Measurements from ENCODE around the gene MUC21.
"Not testable (repeated sequence)": the region's sequence is repeated elsewhere in the genome, so short reads cannot be mapped to it uniquely, and the experiment has no call there.

MUC21 gene

DNA sequence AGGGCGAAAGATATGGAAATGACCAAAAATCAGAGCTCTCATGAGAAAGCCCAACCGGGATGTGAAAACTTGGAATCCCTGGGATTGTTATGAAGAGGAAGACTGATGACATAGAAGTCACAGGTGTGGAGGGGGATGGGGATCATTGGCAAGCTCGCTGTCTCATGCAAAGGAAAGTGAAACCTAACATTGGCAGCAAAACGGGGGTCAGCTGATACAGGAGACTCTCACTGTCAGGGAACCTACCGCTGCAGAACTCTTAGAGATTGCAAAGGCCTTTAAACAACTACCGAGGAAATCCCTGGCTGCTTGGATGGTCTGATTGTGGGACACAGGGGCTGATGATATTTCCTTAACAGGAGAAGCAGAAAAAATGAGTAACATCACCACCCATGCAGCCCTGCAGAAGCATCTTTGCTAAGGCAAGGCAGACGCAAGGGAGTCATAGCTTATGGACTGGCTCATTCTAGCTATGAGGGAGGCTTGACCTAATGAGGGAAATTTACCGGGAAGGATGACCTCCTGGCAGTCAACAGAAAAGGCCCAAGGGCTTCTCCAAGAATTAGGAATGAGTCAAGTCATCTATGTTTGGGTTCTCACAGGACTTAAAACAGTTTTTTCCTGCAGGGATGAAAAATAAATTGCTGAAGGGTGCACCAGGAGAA is 7.0 kb downstream of the MUC21 start:
- DNase-seq (ENCODE audit: low read depth), result no peak
- no peak overlapping the region for H3K4me3 ChIP-seq (ENCODE audit: control insufficient read depth, low read depth, low read length)
- TF ChIP-seq, protein P1, sequence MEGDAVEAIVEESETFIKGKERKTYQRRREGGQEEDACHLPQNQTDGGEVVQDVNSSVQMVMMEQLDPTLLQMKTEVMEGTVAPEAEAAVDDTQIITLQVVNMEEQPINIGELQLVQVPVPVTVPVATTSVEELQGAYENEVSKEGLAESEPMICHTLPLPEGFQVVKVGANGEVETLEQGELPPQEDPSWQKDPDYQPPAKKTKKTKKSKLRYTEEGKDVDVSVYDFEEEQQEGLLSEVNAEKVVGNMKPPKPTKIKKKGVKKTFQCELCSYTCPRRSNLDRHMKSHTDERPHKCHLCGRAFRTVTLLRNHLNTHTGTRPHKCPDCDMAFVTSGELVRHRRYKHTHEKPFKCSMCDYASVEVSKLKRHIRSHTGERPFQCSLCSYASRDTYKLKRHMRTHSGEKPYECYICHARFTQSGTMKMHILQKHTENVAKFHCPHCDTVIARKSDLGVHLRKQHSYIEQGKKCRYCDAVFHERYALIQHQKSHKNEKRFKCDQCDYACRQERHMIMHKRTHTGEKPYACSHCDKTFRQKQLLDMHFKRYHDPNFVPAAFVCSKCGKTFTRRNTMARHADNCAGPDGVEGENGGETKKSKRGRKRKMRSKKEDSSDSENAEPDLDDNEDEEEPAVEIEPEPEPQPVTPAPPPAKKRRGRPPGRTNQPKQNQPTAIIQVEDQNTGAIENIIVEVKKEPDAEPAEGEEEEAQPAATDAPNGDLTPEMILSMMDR (conservative IDR thresholded peaks at IDR 0.05; ENCODE audit: control insufficient read depth, insufficient read depth, low read depth, low read length), result no peak

DNA sequence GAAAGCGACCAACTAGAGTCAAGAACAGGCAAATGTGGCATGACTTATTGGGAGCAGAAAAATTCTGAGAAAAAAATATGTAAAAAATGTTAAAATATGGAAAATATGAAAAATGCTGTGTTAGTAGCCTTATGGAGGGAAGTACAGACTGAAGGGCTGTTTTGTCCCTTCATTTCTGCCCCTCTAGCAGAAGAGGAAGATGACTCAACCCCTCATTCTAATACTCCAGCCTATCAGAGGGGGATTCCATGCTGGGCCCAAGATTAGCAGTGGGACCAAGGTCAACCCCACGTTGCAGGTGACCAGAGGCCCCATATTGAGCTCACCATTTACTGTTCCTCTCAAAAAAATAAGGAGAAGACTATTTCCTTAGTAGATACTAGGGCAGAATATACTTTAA is 8.4 kb downstream of the MUC21 start:
- DNase-seq (ENCODE audit: low read depth), result no peak
- H3K4me3 ChIP-seq (ENCODE audit: control insufficient read depth, low read depth, low read length), result no peak overlapping the region

DNA sequence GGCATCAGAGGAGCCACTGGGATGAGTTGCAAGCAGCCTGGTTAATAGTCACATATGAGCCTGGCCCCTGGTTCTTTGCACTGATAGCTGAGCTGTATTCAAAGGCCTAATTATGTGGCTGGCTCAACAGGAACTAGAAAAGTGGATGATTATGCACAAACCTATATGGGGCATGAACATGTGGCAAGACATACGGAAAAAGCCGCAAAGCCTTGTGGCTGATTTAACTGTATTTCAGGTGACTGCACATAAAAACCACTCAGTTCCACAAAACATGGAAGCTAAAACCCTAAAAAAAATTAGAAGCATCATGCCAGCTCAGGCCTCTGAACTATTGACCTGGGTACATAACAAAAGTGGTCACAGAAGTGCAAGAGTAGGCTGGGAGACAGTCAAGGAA is 13.8 kb downstream of the MUC21 start:
- H3K4me3 ChIP-seq (ENCODE audit: control insufficient read depth, low read depth, low read length), result no peak overlapping the region
- TF ChIP-seq, protein P1 (conservative IDR thresholded peaks at IDR 0.05; ENCODE audit: control insufficient read depth, insufficient read depth, low read depth, low read length), result no peak
- no peak for DNase-seq (ENCODE audit: low read depth)

More for the DNA sequence above, 8.4 kb downstream of the MUC21 start:
- TF ChIP-seq, protein P1 (conservative IDR thresholded peaks at IDR 0.05; ENCODE audit: control insufficient read depth, insufficient read depth, low read depth, low read length), result no peak

DNA sequence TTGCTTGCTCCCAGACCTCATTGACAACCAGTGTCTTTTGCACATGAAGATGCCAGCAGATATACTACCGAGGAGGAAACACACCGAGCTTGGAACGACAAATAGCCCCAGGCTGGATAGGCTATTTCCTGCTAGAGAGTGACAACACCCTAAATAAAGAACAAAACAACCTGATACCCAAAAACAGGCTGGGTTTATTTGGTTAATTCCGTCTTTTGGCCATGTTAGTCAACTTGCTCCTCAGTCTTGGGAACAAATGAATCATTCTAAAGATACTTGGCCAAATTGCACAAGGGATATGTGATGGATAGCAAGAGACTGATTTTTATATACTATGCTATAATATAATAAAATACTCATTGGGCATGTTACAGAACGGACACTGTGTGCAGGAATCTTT is 15.3 kb downstream of the MUC21 start:
- DNase-seq (ENCODE audit: low read depth), result peak; percentile 61
- TF ChIP-seq, protein P1 (conservative IDR thresholded peaks at IDR 0.05; ENCODE audit: control insufficient read depth, insufficient read depth, low read depth, low read length), result no peak
- H3K4me3 ChIP-seq (ENCODE audit: control insufficient read depth, low read depth, low read length), result no peak overlapping the region

DNA sequence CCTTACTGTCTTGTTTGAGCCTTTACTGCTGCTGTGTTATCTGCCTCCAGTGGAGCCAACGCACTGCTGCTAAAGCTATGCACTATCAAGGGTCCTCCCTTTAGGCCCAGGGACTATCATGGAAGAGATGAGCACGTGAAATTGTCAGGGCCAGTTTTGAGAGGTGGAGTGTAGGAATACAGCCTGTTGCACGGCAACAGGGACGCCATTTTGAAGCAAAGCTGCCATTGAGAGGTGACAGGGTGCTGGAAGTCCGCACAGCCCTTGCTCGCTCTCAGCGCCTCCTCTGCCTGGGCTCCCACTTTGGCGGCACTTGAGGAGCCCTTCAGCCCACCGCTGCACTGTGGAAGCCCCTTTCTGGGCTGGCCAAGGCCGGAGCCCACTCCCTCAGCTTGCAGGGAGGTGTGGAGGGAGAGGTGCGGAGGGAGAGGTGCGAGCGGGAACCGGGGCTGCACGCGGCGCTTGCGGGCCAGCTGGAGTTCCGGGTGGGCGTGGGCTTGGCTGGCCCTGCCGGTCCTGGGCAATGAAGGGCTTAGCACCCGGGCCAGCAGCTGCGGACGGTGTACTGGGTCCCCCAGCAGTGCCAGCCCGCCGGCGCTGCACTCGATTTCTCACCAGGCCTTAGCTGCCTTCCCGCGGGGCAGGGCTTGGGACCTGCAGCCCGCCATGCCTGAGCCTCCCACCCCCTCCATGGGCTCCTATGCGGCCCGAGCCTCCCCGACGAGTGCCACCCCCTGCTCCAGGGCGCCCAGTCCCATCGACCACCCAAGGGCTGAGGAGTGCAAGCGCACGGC is 16.7 kb downstream of the MUC21 start:
- not testable (repeated sequence) for H3K4me3 ChIP-seq (ENCODE audit: control insufficient read depth, low read depth, low read length); DNase-seq (ENCODE audit: low read depth)

DNA sequence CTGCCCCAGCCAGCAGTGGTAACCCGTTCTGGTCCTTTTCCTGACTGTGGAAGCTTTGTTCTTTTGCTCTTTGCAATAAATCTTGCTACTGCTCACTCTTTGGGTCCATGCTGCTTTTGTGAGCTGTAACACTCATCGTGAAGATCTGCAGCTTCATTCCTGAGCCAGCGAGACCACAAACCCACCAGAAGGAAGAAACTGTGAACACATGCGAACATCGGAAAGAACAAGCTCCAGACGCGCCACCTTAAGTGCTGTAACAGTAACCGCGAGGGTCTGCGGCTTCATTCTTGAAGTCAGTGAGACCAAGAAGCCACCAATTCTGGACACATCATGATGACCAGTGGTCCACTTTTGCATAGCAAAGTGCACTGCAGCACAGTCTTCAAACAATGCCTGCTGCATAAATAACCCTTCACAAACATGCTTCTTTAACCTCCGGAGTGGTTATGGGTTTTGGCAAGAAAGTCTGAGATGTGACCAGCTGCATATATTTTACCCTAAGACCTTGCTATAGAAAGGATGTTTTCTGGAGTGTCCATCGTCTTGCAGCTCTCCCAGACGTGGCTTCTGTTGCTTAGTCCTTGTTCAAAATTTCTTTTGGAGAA is 17.9 kb downstream of the MUC21 start:
- TF ChIP-seq, protein P1 (conservative IDR thresholded peaks at IDR 0.05; ENCODE audit: control insufficient read depth, insufficient read depth, low read depth, low read length), result no peak
- no peak for DNase-seq (ENCODE audit: low read depth)
- no peak overlapping the region for H3K4me3 ChIP-seq (ENCODE audit: control insufficient read depth, low read depth, low read length)

DNA sequence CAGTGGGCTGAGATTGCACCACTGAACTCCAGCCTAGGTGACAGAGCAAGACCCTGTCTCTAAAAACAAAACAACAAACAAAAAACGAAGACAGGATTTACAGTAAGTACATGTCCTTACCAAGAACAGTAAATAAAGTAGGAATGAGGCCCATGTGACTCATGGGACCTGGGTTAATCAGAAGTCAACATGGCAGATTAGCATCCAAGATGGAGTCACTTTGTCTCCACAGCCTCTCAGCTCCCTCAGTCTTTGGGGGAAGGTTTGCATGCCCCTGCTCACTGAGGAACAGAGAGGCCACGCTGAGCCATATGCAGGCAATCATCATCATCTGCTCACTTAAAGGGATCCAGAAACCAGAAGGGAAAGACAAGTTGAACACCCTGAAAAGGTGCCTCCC is 19.0 kb downstream of the MUC21 start:
- DNase-seq (ENCODE audit: low read depth), result no peak
- TF ChIP-seq, protein P1 (conservative IDR thresholded peaks at IDR 0.05; ENCODE audit: control insufficient read depth, insufficient read depth, low read depth, low read length), result no peak
- H3K4me3 ChIP-seq (ENCODE audit: control insufficient read depth, low read depth, low read length), result no peak overlapping the region
